GM19397 (cell line): ENCODE data around the gene NOL3.

ENCODE experiments used
- ATAC-seq: cut with Tn5 transposase; IDR thresholded peaks from one replicate; pipeline ENCODE4 v1.9.1; 2021; ENCODE audit warnings: mild to moderate bottlenecking, moderate library complexity; ENCODE audit not compliant: unreplicated experiment

NOL3 gene

GRCh38 chr16:67169642-67170167 lies 633 bp upstream of the NOL3 start:
- no peak for ATAC-seq

- ATAC-seq: no peak
Measured at GRCh38 chr16:67170949-67171649, 761 bp downstream of the NOL3 start.

- ATAC-seq: no peak
Measured at GRCh38 chr16:67173323-67173722, 3.0 kb downstream of the NOL3 start.

DNA sequence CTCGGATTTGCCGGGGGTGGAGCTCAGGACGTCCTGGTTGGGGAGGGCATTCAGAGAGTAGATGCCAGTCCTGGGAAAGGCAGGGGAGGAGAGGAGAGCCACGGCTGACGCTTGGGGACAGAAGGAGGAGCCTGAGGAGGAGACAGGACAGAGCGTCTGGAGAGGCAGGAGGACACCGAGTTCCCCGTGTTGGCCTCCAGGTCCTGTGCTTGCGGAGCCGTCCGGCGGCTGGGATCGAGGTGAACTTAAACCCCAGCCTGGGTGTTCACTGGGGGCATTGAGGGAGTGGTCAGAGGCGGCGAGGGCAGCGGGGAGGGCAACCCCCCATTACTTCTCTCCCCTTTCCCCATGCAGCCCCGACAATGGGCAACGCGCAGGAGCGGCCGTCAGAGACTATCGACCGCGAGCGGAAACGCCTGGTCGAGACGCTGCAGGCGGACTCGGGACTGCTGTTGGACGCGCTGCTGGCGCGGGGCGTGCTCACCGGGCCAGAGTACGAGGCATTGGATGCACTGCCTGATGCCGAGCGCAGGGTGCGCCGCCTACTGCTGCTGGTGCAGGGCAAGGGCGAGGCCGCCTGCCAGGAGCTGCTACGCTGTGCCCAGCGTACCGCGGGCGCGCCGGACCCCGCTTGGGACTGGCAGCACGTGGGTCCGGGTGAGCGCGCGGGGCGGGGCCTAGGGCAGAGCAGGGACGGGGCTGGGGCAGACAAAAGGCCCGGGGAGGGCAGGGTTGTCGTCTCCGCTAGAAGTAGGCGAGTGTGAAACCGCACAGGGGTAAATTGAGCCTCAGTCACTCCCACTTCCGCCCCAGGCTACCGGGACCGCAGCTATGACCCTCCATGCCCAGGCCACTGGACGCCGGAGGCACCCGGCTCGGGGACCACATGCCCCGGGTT lies 3.7 kb downstream of the NOL3 start:
- peak; percentile 31 for ATAC-seq

- ATAC-seq: no peak
Measured at GRCh38 chr16:67174706-67175231, 4.4 kb downstream of the NOL3 start.

DNA sequence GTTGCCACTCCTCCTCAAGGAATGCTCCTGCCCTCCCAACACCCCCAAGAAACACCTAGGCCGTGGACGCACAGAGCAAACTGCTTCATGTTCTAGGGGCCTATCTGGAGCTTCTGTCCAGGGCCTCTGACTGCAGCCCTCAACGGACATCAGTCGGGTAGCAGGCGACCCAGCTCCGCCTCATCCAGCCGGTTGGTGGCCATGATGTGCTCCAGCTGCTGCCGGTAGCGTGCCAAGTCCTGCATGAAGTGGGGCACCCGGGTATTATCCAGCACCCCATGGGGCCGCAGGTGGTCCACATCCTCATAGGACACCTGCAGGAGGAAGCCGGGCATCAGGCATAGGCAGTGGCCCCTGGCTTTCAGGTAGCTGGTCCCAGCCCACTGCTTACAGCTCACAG lies 6.3 kb downstream of the NOL3 start:
- ATAC-seq: no peak

DNA sequence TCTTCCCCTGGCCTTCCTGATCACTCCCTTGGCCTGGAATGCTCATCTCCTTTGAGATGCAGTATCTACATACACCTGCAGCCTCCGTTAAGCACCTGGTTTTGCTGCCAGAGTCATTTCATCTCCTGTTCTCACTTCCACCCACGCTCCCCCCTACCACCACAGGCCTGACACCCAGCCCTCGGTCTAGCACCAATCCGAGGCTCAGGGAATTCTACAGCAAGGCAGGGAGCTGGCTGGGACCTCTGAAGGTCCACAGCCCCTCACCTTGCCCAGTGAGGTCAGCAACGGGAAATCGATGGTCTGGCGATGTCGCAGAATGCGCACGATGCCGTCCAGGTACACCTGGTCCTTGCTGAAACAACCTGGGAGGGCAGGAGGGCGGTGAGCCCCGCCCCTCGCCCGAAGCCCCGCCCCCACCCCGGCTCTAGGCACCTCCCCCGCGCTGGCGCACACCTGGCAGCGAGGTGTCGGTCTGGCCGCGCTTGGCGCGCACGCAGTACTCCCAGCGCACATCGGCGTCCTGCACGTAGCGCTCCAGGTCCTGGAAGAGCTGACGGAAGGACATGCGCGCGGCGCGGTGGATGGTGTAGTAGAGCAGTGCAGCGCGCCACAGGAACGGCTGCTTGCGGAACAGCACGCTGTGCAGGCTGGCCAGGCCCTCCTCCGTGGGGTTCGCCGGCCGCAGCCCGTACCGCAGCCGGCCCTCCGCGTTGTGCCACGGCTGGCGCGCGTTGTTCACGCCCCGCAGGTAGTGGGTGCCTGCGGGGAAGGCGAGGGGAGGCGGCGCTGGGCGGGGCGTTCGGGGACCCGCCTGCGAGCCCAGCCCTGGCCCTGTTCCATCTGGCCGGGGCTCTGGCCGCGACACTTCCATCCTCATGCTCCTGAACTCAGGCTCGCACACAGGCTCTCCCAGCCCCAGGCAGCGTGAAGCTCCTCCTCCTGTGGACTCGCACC lies 7.7 kb downstream of the NOL3 start:
- no peak for ATAC-seq

DNA sequence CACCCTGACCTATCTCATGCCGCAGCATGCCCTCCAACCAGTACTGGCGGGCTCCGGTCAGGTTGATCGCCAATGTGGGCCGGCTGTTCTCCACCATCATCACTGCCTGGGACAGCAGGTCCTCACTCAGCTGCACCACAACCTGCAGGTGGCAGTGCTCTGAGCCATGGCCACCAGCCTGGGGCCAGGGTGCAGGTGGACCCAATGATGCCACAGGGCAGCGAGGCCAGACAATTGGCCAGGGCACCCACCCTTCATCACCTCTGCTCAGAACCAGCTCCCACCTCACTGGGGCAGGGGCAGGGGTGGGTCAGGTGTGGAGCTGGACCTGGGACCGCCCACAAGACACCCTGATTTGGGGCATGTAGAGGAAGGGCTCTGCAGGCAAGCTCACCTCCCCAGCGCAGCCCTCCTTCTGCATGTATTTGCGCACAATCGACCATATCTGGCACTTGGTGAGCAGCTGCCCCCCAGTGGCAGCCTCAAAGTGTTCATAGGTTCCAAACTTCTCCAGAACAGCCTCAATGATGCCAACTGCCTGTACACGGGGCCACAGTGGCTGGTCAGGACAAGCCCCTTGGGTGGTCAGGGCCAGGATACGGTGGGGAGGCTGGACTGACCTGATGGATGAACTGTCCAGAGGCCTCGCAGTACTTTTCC lies 9.2 kb downstream of the NOL3 start:
- no peak for ATAC-seq

DNA sequence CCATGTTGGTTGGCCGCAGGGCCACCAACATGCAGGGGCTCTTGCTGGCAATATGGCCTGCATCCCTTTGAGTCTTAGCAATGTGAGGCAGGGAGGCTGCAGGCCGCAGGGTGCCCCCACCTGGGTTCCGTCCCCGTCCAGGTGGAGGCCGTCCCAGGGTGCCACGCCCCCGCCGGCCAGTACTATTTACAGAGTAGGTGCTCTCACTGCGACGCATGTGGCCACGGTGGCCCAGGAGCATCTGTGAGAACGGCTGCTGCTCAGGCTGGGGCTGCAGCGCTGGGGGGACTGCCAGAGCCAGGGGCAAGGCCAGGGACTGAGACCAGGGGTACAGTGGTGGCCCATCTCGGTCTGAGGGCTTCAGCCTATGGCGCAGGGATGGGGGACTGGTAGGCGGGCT lies 9.8 kb downstream of the NOL3 start:
- ATAC-seq: no peak

- ATAC-seq: no peak
Measured at GRCh38 chr16:67181346-67181745, 11.0 kb downstream of the NOL3 start.

GRCh38 chr16:67182288-67182687 lies 11.9 kb downstream of the NOL3 start:
- ATAC-seq: no peak

GRCh38 chr16:67183284-67183626 lies 12.9 kb downstream of the NOL3 start:
- no peak for ATAC-seq

GRCh38 chr16:67183627-67184452 lies 13.5 kb downstream of the NOL3 start, which contains the start of gene MATCAP1:
Gene MATCAP1, minus strand, starts transcription at chr16:67183963. Its CDS starts 3,353 bp downstream, at chr16:67180610.
- peak; percentile 80 for ATAC-seq

GRCh38 chr16:67184453-67184994 lies 14.2 kb downstream of the NOL3 start:
- ATAC-seq: peak; percentile 9

GRCh38 chr16:67184995-67185650 lies 14.8 kb downstream of the NOL3 start:
- no peak for ATAC-seq

DNA sequence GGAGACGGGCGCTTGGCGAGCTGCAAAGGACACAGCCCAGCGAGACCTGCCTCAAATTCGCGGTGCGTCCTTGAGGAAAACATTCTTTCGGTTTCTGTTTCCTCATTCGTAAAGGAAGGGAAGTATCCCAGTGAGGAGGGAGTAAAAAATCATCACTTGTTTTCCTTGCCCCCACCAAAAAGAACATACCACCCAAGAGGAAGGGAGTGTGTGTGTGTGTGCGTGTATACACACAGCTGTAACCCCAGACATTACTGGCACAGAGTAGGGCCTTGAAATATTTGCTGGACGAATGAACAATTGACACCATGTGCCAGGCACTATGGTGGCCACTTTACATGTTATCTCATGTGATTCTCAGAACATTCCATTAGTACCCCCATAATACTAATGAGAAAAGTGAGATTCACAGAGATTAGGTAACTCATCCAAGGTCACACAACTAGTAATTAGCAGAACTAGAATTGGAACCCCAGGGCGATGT lies 15.4 kb downstream of the NOL3 start:
- no peak for ATAC-seq

DNA sequence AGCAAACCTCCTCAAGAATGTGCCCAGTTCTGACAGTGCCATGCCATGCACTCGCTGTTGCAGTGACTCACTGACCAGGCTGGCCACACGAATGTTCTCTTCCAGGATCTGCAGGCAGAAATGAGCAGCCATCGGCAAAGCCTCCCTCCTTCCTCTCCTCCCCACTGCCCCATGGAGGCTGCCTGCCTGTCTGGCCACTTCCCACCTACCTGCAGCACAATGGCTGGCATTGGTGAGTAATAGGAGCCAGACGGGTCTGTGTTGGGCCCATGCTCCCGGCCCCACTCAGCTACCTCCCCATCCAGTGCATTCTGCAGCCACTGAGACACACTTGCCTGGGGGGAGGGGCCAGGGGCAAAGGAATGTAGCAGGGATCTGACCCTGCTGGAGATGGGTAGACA lies 16.2 kb downstream of the NOL3 start:
- ATAC-seq: no peak

- ATAC-seq: no peak
Measured at GRCh38 chr16:67187175-67187890, 17.0 kb downstream of the NOL3 start.
